AG04449 (cell line): ENCODE data around the gene NLGN3.
A peak's percentile ranks its signal among the peaks of the same experiment; 100 is the strongest.

Experiments used
- CTCF ChIA-PET: fragments of 350-600 bp; formaldehyde crosslinking; extraction: SDS; loops from one replicate; lab custom pipeline; 2021; ENCODE audit warnings: antibody characterized with exemption; lab: Yijun Ruan, JAX
- POLR2A ChIA-PET: fragments of 400-600, 350-600 bp; formaldehyde crosslinking; extraction: SDS; loops from one replicate; lab custom pipeline; 2020; ENCODE audit warnings: antibody characterized with exemption, inconsistent platforms; lab: Yijun Ruan, JAX
- DNase-seq: peaks from one replicate; pipeline ENCODE4 v3.0.0-alpha.2; 2010; ENCODE audit warnings: low read depth, low spot score
- H3K4me3 ChIP-seq: 2 replicates; pipeline ENCODE4 v1.5.1; 2011; ENCODE audit warnings: low read depth, mild to moderate bottlenecking, control low read depth, low read length
- CTCF ChIP-seq: IDR thresholded peaks from one replicate; pipeline ENCODE4 v1.5.1; 2011; ENCODE audit warnings: mild to moderate bottlenecking, moderate library complexity, low read length, control low read depth, inconsistent platforms; ENCODE audit not compliant: insufficient read depth; ENCODE audit errors: missing control alignments

The NLGN3 gene

GRCh38 chrX:71128915-71129765 lies 15.5 kb upstream of the NLGN3 start:
- ChIA-PET POLR2A (no interaction called here), CTCF (interaction anchor here (0.6 to 3.6 kb wide), 15 partner anchors 9 to 162 kb away, joined by 3 to 28 read pairs (median 5); partner anchors contain the start of genes MED12 and NLGN3)
- no peak for DNase-seq
- TF ChIP-seq CTCF, result peak; percentile 85
- H3K4me3 ChIP-seq, result no peak overlapping the region

GRCh38 chrX:71131510-71131909 lies 13.1 kb upstream of the NLGN3 start:
- POLR2A ChIA-PET, result no interaction called here
- CTCF ChIA-PET, result interaction anchor here (0.8 to 3.6 kb wide), 3 partner anchors 12 to 161 kb away, joined by 3 to 19 read pairs (median 3); partner anchors contain the start of genes MED12 and NLGN3

GRCh38 chrX:71140440-71140839 lies 4.2 kb upstream of the NLGN3 start:
- no peak overlapping the region for H3K4me3 ChIP-seq
- ChIA-PET POLR2A (no interaction called here), CTCF (no interaction called here)
- DNase-seq, result no peak
- TF ChIP-seq CTCF, result no peak

More at GRCh38 chrX:71131510-71131909, 13.1 kb upstream of the NLGN3 start:
- no peak for DNase-seq
- TF ChIP-seq CTCF, result no peak
- no peak overlapping the region for H3K4me3 ChIP-seq

- POLR2A ChIA-PET, result no interaction called here
- CTCF ChIA-PET, result interaction anchor here (2.0 to 4.0 kb wide), 2 partner anchors 13 to 36 kb away, joined by 6 to 19 read pairs; no protein-coding TSS in a partner anchor
- no peak for DNase-seq
- no peak for TF ChIP-seq CTCF
- no peak overlapping the region for H3K4me3 ChIP-seq
These were observed 1.1 kb upstream of the NLGN3 start for GRCh38 chrX:71143508-71143907.

GRCh38 chrX:71147496-71148277 lies 3.0 kb downstream of the NLGN3 start:
- POLR2A ChIA-PET, result no interaction called here
- CTCF ChIA-PET, result interaction anchor here (1.3 kb wide), 1 partner anchor 19 kb away, joined by 4 read pairs; no protein-coding TSS in a partner anchor
- no peak for DNase-seq

More at GRCh38 chrX:71147496-71148277, 3.0 kb downstream of the NLGN3 start:
- no peak overlapping the region for H3K4me3 ChIP-seq
- no peak for TF ChIP-seq CTCF
